ENCODE results near the gene FGF14.

Gene FGF14

DNA sequence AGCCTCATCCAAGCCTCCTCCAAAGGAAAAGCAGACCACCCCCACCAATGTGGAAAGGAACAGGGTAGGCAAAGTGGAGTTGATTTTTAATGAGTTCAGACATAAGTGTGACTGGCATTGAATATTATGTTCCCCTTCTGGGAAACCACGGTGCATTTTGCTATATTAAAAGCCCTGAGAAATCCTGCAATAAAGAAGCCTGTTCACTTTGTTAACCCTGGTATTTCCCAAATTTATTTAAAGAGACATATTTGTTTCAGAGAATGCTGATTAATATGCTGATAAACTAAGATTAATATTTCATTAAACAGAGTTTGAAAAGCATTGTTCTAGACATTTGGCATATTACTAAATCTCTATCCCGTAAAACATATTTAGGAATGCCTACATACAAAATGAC, 151.4 kb downstream of the FGF14 start:
- DNase-seq (ENCODE audit: low spot score) = no peak

DNA sequence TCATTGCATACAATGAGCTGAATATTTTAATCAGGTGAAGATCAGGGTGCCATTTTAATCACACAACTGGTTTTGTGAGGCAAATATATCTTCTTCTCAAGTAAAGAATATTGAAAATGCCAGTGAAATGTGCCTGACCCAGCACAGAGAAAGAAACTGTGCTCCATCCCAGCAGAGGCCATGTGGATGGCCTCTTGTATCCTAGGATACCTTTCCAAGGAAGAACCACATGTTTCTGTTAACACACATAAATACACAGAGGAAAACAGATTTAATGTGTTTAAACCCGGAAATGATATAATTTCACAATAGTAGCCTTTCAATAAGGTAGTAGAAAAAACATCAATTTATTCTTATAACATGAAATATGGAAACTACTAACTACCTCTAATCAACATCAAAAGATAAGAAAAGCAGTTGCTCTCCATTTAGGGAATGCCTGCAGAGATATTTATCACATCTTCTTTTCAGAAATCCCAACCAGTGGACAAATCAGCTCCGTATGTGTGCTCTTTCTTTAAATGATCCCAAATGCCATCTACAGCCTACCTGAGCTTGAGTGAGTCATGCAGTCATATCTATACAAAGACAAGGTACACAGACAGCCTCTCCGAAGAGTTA, 157.1 kb downstream of the FGF14 start:
- DNase-seq (ENCODE audit: low spot score) = no peak

DNA sequence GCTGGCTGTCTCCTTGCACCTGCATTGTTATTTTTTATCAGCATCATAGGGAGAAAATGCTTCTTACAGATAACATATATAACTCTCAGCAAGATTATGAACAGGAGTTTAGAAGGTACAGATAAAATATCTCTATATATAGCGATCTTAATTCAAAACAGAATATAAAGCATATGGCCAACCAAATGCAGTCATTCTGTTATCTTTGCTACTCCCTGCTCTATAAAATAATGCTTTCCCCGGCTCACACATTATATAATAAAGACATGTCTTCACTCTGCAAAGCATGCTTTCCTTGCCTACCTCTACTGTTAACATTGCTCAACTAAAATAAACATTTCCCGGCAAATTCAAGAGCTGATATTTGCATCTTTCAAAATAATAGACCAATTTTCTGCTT, 161.7 kb downstream of the FGF14 start:
- no peak for DNase-seq (ENCODE audit: low spot score)

DNA sequence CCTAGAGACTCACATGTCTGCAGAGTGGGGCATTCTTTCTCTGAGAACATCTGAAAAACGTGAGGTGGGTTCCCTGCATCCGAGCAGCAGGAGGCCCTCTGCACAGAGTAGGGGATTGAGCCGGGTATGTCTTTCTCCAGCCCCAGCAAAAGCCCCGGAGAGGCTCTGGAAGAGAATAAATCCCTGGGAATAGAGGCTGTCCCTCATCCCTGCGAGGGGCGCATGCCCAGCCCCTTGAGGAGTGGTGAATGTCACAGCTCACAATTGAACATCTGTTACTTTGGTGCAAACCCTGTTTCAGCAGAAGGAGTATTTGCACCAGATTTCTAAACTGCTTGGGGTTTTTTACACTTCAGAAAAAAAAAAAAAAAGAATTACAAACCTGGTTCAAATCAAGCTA, 164.6 kb downstream of the FGF14 start:
- no peak for DNase-seq (ENCODE audit: low spot score)

DNA sequence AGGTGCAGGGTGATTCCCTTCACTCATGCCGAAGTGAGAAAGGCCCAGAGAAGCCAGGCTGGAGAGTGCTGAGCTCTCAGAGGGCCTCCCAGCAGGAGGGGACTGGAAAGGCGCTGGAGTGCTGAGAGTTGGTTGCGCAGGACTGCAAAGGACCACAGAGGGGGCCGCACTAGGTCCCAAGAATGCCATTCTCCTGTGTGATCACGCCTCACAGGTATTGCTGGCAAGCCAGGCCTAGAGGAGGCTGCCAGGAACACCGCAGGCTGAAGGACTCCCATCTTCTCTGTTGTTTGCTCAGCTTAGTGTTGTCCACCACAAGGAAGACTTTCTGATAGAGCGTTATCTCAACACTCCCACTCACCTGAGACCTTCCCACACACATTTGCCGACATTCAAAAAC, 165.0 kb downstream of the FGF14 start:
- DNase-seq (ENCODE audit: low spot score) = no peak

DNA sequence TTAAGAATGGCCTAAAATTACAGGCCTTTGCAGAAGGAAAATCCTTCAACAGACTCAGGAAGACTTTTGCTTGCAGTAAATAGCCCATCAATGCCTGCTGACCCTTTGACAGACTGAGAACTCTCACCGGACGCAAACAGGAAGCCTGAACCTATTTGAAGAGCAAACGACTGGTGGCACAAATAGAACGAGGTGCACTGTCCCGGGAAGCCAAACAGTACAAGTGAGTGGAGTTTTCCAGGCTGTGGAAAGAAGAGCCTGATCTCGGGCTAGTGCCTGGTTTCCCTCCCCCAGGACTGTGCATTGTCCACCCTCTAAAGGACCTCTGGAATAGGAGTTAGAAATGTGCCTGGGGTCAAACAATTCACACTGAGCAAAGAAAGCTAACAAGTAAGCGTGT, 165.5 kb downstream of the FGF14 start:
- DNase-seq (ENCODE audit: low spot score) = no peak

DNA sequence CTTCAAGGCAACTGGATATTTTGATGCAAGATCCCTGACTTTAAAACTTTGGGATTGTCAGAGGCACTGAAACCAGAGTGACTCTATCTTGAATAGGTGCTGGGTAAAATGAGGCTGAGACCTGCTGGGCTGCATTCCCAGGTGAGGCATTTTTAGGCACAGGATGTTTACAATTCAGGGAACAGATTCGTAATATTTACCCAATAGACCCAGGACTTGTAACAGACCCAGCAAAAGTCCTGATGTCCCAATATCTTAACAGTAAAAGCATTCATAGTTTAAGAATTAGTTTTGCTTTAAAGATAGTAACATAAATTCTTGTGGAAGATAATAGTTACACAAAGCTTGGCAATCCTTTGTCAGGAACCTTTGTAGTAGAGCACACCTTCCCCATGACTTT, 166.2 kb downstream of the FGF14 start:
- DNase-seq (ENCODE audit: low spot score) = no peak

DNA sequence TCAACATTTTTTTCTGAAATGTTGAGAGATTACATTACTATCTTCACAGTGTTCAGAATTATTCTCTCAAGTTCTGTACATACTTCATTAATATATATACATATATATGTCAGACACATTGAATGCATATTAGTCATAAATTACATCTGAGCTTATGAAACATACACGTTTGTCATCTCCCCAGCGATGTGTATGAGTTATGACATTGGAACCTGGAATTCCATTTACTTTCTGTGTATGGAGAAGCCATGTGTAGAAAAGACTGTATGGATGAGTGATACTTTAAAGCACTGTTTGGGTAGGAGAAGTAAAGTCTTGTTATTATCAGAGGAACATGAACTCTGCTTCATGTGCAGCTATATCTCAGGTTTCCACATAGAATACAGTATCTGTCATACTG, 167.2 kb downstream of the FGF14 start:
- DNase-seq (ENCODE audit: low spot score) = no peak

DNA sequence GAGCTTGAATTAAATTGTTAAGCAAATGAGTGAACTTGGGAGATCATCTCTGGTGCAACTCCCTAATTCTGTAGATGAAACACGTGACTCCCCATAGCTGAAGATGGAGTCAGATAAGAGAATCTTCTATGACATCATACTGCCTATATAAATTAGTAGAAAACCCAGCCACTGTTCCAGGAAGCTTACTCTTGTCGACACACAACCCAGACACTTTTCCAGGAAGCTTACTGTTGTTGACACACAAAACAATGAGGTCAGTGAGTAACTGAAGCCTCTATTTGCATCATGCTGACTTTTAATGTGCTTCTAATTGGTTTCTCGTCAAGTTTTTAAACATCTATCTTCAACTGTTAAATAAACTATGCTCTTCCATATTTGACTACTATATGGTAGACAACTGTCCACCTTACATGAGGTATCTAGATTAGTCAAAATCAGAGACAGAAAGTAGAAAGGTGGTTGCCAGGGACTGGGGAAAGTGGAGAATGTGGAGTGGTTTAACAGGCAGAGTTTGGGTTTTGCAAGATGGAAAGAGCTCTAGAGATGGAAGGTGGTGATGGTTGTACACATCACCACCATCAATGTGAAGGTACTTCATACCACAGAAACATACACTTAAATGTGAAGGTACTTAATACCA, 168.2 kb downstream of the FGF14 start:
- DNase-seq (ENCODE audit: low spot score) = no peak

DNA sequence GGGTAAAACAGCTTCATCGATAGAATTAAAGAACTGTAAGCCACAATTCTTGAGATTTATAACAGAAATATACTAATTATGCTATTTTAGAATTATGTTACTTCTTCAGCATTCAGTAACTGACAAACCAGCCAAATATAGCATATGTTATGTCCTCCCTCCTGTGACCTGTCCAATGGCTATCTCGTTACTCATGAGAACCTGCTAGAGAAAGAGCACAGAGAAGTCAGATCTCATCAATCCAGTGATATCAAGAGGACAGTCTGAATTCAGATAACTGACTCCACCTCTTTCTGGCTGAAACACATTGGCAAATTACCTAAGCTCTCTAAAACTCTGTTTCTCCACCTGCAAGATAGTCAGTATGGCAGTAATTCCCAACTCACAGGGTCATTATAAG, 170.4 kb downstream of the FGF14 start:
- DNase-seq (ENCODE audit: low spot score) = no peak

DNA sequence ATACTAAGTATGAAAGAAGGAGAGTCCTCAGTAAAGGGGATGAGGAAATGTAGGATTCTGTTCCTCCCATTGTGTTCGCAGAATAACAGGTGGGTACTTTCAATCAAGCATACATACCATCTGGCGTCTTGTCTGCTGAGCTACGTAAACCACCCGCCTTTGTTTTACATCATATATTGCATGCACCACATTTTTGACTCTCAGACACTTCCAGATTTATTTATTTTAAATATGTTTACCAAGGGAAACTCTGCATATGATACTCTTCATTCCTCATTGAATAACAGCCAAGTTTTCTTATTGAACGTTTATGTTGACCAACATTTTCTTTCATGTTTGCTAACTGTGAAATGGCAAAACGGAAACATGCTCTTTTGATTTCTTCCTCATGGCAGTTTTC, 174.1 kb downstream of the FGF14 start:
- DNase-seq (ENCODE audit: low spot score) = no peak

DNA sequence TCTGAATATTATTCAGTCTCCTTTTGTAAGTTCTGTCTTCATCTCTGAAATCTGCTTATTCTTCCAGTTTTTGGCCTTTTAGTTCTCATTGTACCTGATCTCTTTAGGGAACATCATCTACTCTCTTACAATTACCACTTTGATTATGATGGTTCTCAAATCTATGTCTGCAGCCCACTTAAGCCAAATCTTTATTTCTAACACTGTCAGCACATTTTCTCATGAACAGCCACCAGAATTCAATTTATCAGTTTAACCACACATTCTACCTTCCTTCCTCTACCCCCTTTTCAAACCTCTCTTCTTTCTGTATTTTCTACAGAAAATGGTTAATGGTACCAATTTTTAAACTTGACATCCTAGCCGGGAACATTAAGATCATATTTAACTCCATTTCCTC, 175.3 kb downstream of the FGF14 start:
- no peak for DNase-seq (ENCODE audit: low spot score)

DNA sequence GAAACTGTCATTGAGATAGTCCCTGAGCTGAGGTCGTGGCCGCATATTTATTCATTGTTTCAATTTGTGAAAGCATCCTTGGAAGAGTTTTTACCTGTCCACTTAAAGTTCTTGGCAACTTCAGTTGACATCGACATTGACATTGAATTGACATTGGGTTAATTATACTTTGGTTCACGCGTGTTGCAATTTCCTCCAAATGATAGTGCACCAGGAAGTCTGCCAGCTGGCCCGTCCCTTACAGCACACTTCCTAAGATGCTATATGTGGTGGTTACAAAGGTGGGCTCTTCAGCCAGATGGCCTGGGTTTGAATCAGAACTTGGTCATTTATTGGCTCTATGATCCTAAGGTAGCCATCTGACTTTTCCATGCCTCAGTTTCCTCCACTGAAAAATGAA, 176.0 kb downstream of the FGF14 start:
- DNase-seq (ENCODE audit: low spot score) = no peak

DNA sequence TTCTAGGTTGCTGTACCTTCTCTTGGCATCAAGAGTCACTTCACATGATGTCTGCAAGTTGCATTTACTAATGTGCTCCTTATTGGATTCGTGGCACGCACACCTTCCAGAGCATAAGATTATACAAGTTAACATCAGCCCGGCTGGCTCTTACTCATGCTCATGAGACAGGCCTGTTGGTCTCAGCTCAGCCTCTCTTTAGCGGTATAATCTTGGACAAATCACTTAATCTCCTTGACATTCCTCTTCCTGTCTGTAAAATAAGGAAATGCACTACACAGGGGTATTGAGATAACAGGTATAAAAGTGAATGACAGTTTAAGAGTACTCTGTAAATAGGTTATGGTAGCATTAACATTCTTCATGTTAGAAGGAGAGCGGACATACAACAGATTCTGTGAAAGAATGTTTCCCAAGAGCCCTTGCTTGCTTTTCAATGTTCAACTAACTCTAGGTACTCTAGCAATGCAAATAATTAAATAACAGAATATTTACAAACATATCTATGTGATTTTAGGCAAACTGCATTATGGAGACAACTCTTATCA, 181.1 kb downstream of the FGF14 start:
- DNase-seq (ENCODE audit: low spot score) = no peak

DNA sequence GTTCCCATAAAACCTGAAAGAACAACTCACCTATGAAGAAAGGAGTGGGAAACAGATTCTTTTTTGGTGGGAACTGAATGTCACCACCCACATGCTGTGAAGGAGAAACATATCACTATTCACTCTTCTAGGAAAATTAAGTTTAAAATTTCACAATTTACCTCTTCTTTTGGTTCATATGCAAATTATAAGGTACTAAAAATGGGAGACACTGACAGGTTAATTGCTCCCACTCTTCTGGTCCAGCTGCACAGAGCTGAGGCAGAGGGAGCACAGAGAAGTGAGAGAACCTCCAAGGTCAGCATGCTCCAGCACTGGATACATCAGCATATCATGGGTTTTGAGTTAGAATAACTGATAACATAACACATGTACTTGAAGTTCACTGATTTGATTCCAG, 186.9 kb downstream of the FGF14 start:
- DNase-seq (ENCODE audit: low spot score) = no peak

DNA sequence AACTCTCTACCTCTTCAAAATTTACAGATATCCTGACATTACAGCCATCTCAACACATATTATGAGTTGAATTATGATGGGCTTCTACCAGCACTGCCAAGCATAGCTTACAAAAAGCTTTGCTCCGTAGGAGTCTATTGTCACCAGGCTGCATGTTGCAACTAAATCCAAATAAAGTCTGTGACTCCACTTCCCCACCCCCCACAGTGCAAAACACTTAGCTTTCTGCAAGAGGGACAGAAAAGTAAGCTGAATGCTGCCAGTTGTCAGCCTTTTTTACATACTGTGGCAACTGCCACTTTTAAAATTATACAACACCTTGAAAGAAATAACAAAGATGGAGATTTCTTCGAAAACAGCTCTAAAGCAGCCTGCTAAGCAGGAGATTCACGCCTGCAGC, 189.1 kb downstream of the FGF14 start:
- no peak for DNase-seq (ENCODE audit: low spot score)

DNA sequence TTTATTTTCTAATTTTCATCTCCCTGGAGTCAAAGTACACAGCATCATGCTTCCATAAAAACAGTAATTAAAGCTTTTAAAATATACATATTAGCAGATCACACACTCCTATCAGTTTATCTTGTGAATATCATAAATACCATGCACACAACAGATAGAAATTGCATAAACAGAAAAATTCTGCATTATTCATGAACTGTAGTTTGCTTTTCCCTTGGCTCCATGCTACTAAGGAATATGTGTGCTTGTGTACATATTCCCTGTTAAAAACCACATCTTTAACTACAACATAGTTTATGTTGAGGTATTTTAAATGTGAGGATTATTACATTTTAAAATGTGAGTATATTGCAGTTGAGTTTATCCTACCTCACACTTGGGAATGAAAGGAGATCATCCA, 193.5 kb downstream of the FGF14 start:
- no peak for DNase-seq (ENCODE audit: low spot score)

DNA sequence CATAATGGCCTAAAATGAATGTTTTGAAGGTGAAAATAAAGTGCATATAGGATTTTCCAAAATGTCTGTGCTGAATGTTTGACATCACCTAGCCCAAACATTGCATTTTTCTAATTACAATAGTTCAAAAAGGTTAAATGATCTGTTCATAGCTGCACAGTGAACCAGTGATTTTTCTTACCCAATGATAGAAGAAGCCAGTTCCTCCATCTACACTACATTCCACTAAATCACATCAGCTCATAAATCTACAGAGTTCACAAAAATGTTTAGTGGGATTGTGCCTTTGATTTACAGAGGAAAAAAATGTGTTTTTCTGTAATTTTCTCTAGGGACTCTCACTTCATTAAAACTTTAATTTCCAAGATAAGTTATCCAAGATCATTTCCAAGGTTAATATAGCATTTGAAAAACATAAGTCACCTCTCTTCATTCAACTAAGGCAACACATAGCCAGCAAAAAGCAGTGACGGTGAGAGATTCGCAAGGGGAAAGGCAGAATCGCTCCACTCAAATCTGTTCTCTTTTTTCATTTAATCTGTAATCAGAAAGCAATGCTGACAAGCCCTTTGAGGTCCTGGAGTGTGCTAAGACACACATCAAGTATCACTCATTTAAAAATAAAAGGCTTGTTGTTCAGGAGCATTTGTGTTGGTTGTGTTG, 194.0 kb downstream of the FGF14 start:
- no peak for DNase-seq (ENCODE audit: low spot score)

DNA sequence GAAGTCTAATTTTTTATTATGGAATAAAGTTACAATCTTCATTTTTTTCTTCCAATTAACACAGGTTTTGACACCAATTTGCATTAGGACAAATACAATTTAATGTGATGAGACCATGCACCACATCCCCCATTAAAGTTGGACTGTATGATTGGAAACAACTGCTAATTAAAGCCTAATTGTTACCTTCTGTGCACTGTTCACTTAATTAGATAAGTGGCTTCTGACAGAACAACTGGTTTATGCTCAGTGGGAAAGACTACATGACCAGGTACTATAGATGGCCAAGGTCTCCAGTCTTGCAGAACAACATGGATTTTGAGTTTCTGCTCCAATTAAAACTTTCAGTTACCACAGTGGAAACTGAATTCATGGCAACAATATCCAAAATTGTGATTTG, 198.1 kb downstream of the FGF14 start:
- DNase-seq (ENCODE audit: low spot score) = no peak

DNA sequence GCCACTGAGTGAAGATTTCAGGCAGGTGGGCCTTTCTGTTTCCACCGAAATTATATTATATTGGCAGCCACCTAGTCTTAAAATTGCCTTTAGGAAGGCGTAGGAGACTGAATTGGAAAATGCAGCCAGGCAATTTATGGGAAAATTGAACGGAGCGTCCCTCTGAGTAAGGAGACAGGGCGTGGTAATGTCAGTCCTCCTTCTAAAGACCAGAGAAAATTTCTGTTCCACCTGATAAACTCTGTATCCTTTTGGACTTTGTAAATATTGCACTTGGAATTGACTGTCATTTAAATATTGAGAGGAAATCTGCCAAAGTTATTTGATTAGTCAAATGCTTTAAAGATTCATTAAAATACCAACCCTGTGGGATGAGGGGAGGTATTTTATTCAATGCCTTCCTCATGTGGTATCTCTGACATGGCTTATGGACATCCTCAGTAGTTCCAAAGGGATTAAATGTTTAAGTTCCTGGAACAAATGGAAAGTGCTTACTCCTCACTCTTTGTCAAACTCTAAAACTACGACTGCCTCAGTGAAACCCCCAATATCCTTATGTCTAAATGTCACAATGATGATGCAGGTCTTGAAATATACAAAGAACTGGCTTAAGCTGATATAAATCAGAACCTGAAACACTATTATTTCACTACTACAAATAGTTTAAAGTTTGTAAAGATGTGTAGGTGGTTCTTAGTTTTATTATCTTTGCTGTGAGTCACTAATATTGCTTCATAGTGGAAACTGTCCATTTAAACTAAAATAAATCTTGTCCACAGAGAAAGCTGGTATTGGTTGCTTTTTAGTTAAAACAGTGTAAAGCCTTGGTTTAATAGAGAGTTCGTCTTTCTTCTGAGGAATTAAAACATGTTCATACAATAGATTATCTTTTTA, 203.2 kb downstream of the FGF14 start:
- no peak for DNase-seq (ENCODE audit: low spot score)

DNA sequence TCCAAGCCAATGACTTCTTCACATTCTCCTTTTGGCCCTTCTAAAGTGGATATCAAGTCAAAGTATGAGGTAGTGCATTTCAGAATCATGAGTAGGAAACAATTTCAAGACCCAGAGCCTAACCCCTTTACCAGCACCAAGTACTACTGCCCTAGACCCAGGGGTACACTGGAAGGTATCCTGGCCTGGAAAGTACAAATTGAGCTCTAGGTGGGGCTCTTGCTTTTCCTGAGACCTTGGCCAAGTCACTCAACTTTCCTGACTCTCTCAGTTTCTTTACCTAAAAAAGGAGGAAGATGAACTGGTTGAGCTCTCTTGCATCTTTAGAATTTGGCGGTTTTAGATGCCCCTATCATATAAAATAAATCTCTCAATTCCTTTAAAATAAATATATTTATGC, 204.7 kb downstream of the FGF14 start:
- no peak for DNase-seq (ENCODE audit: low spot score)
